SU-DHL-6 (cell line): ENCODE data around the gene UBASH3A.

Source experiments
- H2AFZ ChIP-seq: fragments of 200-600 bp; sonication (generic); 2 replicates; pipeline ENCODE4 v1.6.1; 2014; ENCODE audit warnings: low read depth, mild to moderate bottlenecking, moderate library complexity, mixed read lengths, antibody characterized with exemption, low read length; ENCODE audit not compliant: severe bottlenecking
- H3F3A ChIP-seq: fragments of 200-600 bp; shearing (Covaris generic); 2 replicates; pipeline ENCODE4 v1.6.0; 2016; ENCODE audit warnings: antibody characterized with exemption, mild to moderate bottlenecking; ENCODE audit not compliant: insufficient read depth
- H3K27ac ChIP-seq: fragments of 200-600 bp; sonication (generic); 2 replicates; pipeline ENCODE4 v1.5.1; 2016; ENCODE audit warnings: low read depth, mild to moderate bottlenecking, low read length, moderate library complexity, mixed read lengths
- H3K27me3 ChIP-seq: fragments of 200-600 bp; sonication (generic), shearing (Covaris generic); 2 replicates; pipeline ENCODE4 v1.6.0; 2014; ENCODE audit warnings: mild to moderate bottlenecking, low read length
- H3K36me3 ChIP-seq: fragments of 200-600 bp; sonication (generic); 2 replicates; pipeline ENCODE4 v1.6.1; 2014; ENCODE audit warnings: mild to moderate bottlenecking, low read length, mixed read lengths
- H3K4me2 ChIP-seq: fragments of 300-600, 200-600 bp; shearing (Covaris generic), sonication (generic); 2 replicates; pipeline ENCODE4 v1.6.0; 2014; ENCODE audit warnings: low read length, low read depth, mild to moderate bottlenecking; ENCODE audit not compliant: poor library complexity, severe bottlenecking
- H3K4me3 ChIP-seq: fragments of 200-600 bp; sonication (generic); 2 replicates; pipeline ENCODE4 v1.5.1; 2014; ENCODE audit warnings: antibody characterized with exemption, low read length, mild to moderate bottlenecking, mixed read lengths; ENCODE audit not compliant: insufficient read depth, poor library complexity, severe bottlenecking
- H3K79me2 ChIP-seq: fragments of 200-600 bp; sonication (generic); 2 replicates; pipeline ENCODE4 v1.6.1; 2014; ENCODE audit warnings: mild to moderate bottlenecking, low read length, moderate library complexity; ENCODE audit not compliant: insufficient read depth
- H3K9ac ChIP-seq: fragments of 200-600 bp; sonication (generic); 2 replicates; pipeline ENCODE4 v1.7.0; 2014; ENCODE audit warnings: mild to moderate bottlenecking, low read length
- H3K9me2 ChIP-seq: fragments of 200-600 bp; sonication (generic); replicated peaks from 2 replicates; pipeline ENCODE4 v1.6.1; 2014; ENCODE audit warnings: low read length; ENCODE audit not compliant: insufficient read depth
- H3K9me3 ChIP-seq: fragments of 200-600 bp; sonication (generic); 2 replicates; pipeline ENCODE4 v1.6.1; 2014; ENCODE audit warnings: low read length, mixed read lengths; ENCODE audit not compliant: insufficient read depth
- H4K20me1 ChIP-seq: fragments of 200-600 bp; sonication (generic); 2 replicates; pipeline ENCODE4 v1.6.1; 2014; ENCODE audit warnings: low read depth, mild to moderate bottlenecking, antibody characterized with exemption, low read length, moderate library complexity, mixed read lengths
- CTCF ChIP-seq: fragments of 200-600 bp; sonication (generic); IDR thresholded peaks from one replicate; pipeline ENCODE4 v1.5.1; 2017; ENCODE audit warnings: antibody characterized with exemption, mild to moderate bottlenecking, low read length, moderate library complexity; ENCODE audit not compliant: insufficient read depth, poor library complexity, severe bottlenecking
- EZH2phosphoT487 ChIP-seq: fragments of 200-600 bp; sonication (generic), shearing (Covaris generic); conservative IDR thresholded peaks from 2 replicates; pipeline ENCODE4 v1.6.1; 2018; ENCODE audit warnings: mild to moderate bottlenecking, antibody characterized with exemption, low read length, moderate library complexity, mixed read lengths

The UBASH3A gene

DNA sequence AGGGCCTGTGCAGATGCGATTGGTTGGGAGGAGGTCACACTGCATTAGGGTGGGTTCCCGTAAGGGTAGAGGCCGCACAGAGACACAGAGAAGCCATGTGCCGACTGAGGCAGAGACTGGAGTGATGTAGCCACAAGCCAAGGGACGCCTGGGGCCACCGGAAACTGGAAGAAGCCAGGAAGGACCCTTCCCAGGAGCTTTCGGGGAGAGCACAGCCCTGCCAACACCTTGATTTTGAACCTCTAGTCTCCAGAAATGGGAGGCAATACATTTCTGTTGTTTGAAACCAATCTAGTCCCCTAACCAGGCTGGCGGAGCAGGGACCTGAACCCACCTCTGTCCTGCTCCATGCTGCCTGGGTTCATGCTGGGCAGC lies 10.8 kb downstream of the UBASH3A start:
- H3K4me3 ChIP-seq, result no peak overlapping the region
- H3K27ac ChIP-seq, result no peak overlapping the region
- H3K27me3 ChIP-seq, result no peaks in the 10 kb centered on the region
- no peaks in the 10 kb centered on the region for H3K9me2 ChIP-seq
- no peaks in the 10 kb centered on the region for H3F3A ChIP-seq
- no peak overlapping the region for H2AFZ ChIP-seq
- H3K36me3 ChIP-seq, result no peaks in the 10 kb centered on the region
- no peaks in the 10 kb centered on the region for H4K20me1 ChIP-seq
- TF ChIP-seq CTCF (no peak), EZH2phosphoT487 (no peak)
- H3K9me3 ChIP-seq, result no peaks in the 10 kb centered on the region
- no peak overlapping the region for H3K9ac ChIP-seq
- H3K79me2 ChIP-seq, result no peaks in the 10 kb centered on the region
- H3K4me2 ChIP-seq, result no peak overlapping the region

- H3K27me3 ChIP-seq, result no peaks in the 10 kb centered on the region
- H3K4me3 ChIP-seq, result no peak overlapping the region
- no peak overlapping the region for H3K27ac ChIP-seq
- no peaks in the 10 kb centered on the region for H3K79me2 ChIP-seq
- no peaks in the 10 kb centered on the region for H4K20me1 ChIP-seq
- H3F3A ChIP-seq, result no peaks in the 10 kb centered on the region
- no peak overlapping the region for H3K4me2 ChIP-seq
- H3K9me3 ChIP-seq, result no peaks in the 10 kb centered on the region
- no peaks in the 10 kb centered on the region for H3K36me3 ChIP-seq
- TF ChIP-seq CTCF, result no peak
- TF ChIP-seq EZH2phosphoT487, result no peak
- H3K9ac ChIP-seq, result no peak overlapping the region
- H3K9me2 ChIP-seq, result no peaks in the 10 kb centered on the region
- no peak overlapping the region for H2AFZ ChIP-seq
Observed at GRCh38 chr21:42414928-42415769, 11.4 kb downstream of the UBASH3A start.

DNA sequence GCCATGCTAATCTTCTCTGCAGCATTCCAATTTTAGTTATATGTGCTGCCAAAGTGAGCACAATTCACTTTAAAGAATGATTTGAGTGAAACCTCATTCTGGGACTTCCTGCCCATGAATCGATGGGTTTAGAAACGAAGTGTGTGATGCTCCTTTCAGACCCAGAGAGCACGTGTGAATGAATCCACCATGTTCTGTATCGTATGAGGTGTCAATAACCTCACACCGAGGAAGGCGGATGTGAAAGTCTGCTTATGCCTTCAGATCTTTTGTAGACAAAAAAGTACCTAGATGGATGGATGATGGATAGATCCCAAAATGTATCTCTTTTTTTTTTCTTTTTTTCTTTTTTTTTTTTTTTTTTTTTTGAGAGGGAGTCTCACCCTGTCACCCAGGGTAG lies 13.8 kb downstream of the UBASH3A start:
- H3K27me3 ChIP-seq, result no peaks in the 10 kb centered on the region
- no peak overlapping the region for H2AFZ ChIP-seq
- H3K4me3 ChIP-seq, result no peak overlapping the region
- H3K9ac ChIP-seq, result no peak overlapping the region
- no peaks in the 10 kb centered on the region for H3K36me3 ChIP-seq
- H3K4me2 ChIP-seq, result no peak overlapping the region
- no peak overlapping the region for H3K27ac ChIP-seq
- H3K9me2 ChIP-seq, result no peaks in the 10 kb centered on the region
- TF ChIP-seq EZH2phosphoT487 (no peak), CTCF (no peak)
- no peaks in the 10 kb centered on the region for H3K79me2 ChIP-seq
- no peaks in the 10 kb centered on the region for H3F3A ChIP-seq
- no peaks in the 10 kb centered on the region for H4K20me1 ChIP-seq
- H3K9me3 ChIP-seq, result no peaks in the 10 kb centered on the region
